HepG2 (cell line): ENCODE data around the gene TIMP3. TPM values are rescaled to one million over a fixed set of nuclear protein-coding genes. Genes with fewer than 3 reads are reported as not detected.
A peak's percentile ranks its signal among the peaks of the same experiment; 100 is the strongest.

Source experiments
- ATRX ChIP-seq: sonication (generic); formaldehyde crosslinking; IDR thresholded peaks from 2 replicates; pipeline ENCODE4 v1.4.0; 2020; ENCODE audit warnings: missing genetic modification reagents, borderline replicate concordance
- CBX5 ChIP-seq: sonication (generic); formaldehyde crosslinking; IDR thresholded peaks from 2 replicates; pipeline ENCODE4 v1.4.0; 2020; ENCODE audit warnings: missing genetic modification reagents, borderline replicate concordance
- CEBPG ChIP-seq: IDR thresholded peaks from 2 replicates; pipeline ENCODE4 v1.6.1; 2016
- CTCF ChIP-seq: sonication (generic); formaldehyde crosslinking; IDR thresholded peaks from 2 replicates; pipeline ENCODE4 v1.5.0; 2020; ENCODE audit warnings: mild to moderate bottlenecking, missing genetic modification reagents, moderate library complexity
- DNMT3B ChIP-seq: conservative IDR thresholded peaks from 2 replicates; pipeline ENCODE4 v1.6.1; 2016; ENCODE audit warnings: missing biosample characterization, control low read depth
- HOXA5 ChIP-seq: sonication (generic); formaldehyde crosslinking; IDR thresholded peaks from 2 replicates; pipeline ENCODE4 v1.4.0; 2020; ENCODE audit warnings: missing genetic modification reagents
- KDM6A ChIP-seq: IDR thresholded peaks from 2 replicates; pipeline ENCODE4 v1.6.1; 2016; ENCODE audit warnings: low read depth
- LCORL ChIP-seq, 2 experiments: fragments of 450-650 bp in 1 of 2; sonication (generic) in 1 of 2; formaldehyde crosslinking in 1 of 2; IDR thresholded peaks; 2 replicates each; pipeline versions ENCODE4 v1.5.0 to v1.6.1; 2017 to 2020; ENCODE audit warnings: antibody characterized with exemption in 1 of 2, missing genetic modification reagents in 1 of 2
- MED8 ChIP-seq: sonication (generic); formaldehyde crosslinking; IDR thresholded peaks from 2 replicates; pipeline ENCODE4 v1.8.1; 2023; ENCODE audit warnings: mild to moderate bottlenecking, missing genetic modification reagents; ENCODE audit not compliant: insufficient replicate concordance
- MXD1 ChIP-seq: sonication (generic); formaldehyde crosslinking; IDR thresholded peaks from 2 replicates; pipeline ENCODE4 v1.4.0; 2020; ENCODE audit warnings: mild to moderate bottlenecking, missing genetic modification reagents
- NCOA1 ChIP-seq: sonication (generic); formaldehyde crosslinking; IDR thresholded peaks from 2 replicates; pipeline ENCODE4 v1.9.0; 2021; ENCODE audit warnings: missing genetic modification reagents
- RAD21 ChIP-seq: fragments of 450-650 bp; formaldehyde crosslinking; IDR thresholded peaks from 2 replicates; pipeline ENCODE4 v1.5.0; 2020; ENCODE audit warnings: mild to moderate bottlenecking
- RFX3 ChIP-seq: IDR thresholded peaks from 2 replicates; pipeline ENCODE4 v1.6.1; 2016; ENCODE audit warnings: missing biosample characterization, missing genetic modification reagents
- SMARCE1 ChIP-seq: fragments of 450-650 bp; IDR thresholded peaks from 2 replicates; pipeline ENCODE4 v1.6.1; 2017; ENCODE audit warnings: borderline replicate concordance
- STAT6 ChIP-seq: sonication (generic); formaldehyde crosslinking; IDR thresholded peaks from 2 replicates; pipeline ENCODE4 v1.4.0; 2020; ENCODE audit warnings: missing genetic modification reagents, mild to moderate bottlenecking, borderline replicate concordance
- TEAD3 ChIP-seq: optimal IDR thresholded peaks from 2 replicates; pipeline ENCODE3; 2016; ENCODE audit warnings: borderline replicate concordance
- TGIF2 ChIP-seq: IDR thresholded peaks from 2 replicates; pipeline ENCODE4 v1.6.1; 2016; ENCODE audit warnings: control low read depth, missing compliant biosample characterization
- TOE1 ChIP-seq: sonication (generic); formaldehyde crosslinking; IDR thresholded peaks from 2 replicates; pipeline ENCODE4 v1.4.0; 2020; ENCODE audit warnings: mild to moderate bottlenecking, missing genetic modification reagents
- ZBTB7B ChIP-seq: sonication (generic); formaldehyde crosslinking; IDR thresholded peaks from 2 replicates; pipeline ENCODE4 v1.4.0; 2020; ENCODE audit warnings: missing genetic modification reagents
- ZNF136 ChIP-seq: sonication (generic); formaldehyde crosslinking; IDR thresholded peaks from 2 replicates; pipeline ENCODE4 v1.8.1; 2022; ENCODE audit warnings: low read depth, mild to moderate bottlenecking, moderate library complexity, missing genetic modification reagents
- ZNF441 ChIP-seq: sonication (generic); formaldehyde crosslinking; IDR thresholded peaks from 2 replicates; pipeline ENCODE4 v1.7.0; 2021; ENCODE audit warnings: missing genetic modification reagents, borderline replicate concordance
- ZNF484 ChIP-seq: sonication (generic); formaldehyde crosslinking; IDR thresholded peaks from 2 replicates; pipeline ENCODE4 v1.5.1; 2020; ENCODE audit warnings: mild to moderate bottlenecking, low read depth, missing genetic modification reagents, borderline replicate concordance
- ZNF616 ChIP-seq: sonication (generic); formaldehyde crosslinking; IDR thresholded peaks from 2 replicates; pipeline ENCODE4 v1.5.0; 2020; ENCODE audit warnings: low read depth, mild to moderate bottlenecking, missing genetic modification reagents
- ZNF773 ChIP-seq: sonication (generic); formaldehyde crosslinking; IDR thresholded peaks from 2 replicates; pipeline ENCODE4 v1.4.0; 2020; ENCODE audit warnings: missing genetic modification reagents, borderline replicate concordance
- ZNF782 ChIP-seq: sonication (generic); formaldehyde crosslinking; IDR thresholded peaks from 2 replicates; pipeline ENCODE4 v1.4.0; 2020; ENCODE audit warnings: missing genetic modification reagents, mild to moderate bottlenecking, borderline replicate concordance
- ZSCAN25 ChIP-seq: sonication (generic); formaldehyde crosslinking; IDR thresholded peaks from 2 replicates; pipeline ENCODE4 v1.8.0; 2022; ENCODE audit warnings: mild to moderate bottlenecking, missing genetic modification reagents
- ZSCAN9 ChIP-seq: IDR thresholded peaks from 2 replicates; pipeline ENCODE4 v1.6.1; 2016; ENCODE audit warnings: borderline replicate concordance
- polyA plus RNA-seq, 8 experiments: library from polyadenylated mRNA; depleted of rRNA in 3 of 8; stranded (reverse) in 7 of 8; unstranded in 1 of 8; fragments of >200 nt; fragmentation: Illumina TruSeq in 4 of 8; extraction: Trizol in 4 of 8; gene quantifications; 2 replicates each; pipeline versions ENCODE4 v1.2.1 to v1.2.3, GENCODE V29; 2011 to 2016; ENCODE audit warnings: low read depth in 4 of 8, missing spikeins in 1 of 8, mixed read lengths in 1 of 8; ENCODE audit not compliant: insufficient read depth in 1 of 8
- total RNA-seq, 5 experiments: library from RNA; depleted of rRNA; stranded (reverse); fragments of >200 nt; fragmentation: Illumina TruSeq; extraction: Trizol; gene quantifications; 2 replicates each; pipeline ENCODE4 v1.2.3, GENCODE V29; 2016; ENCODE audit warnings: low read depth in 1 of 5

TIMP3 gene
- total and polyA plus RNA-seq, 2 of the 13 experiments (the other 11 are each of a cell fraction or from before 2014, with no cell fraction given) = 57.3 to 86.6 TPM

- TF ChIP-seq ZBTB7B (CRISPR knock-in tag) (0 out of 2 replicates have a peak, but pooled peaks have one; percentile 32), KDM6A (CRISPR knock-in tag) (peak; percentile 57; the same call in 1 of the 2 replicates), RAD21 (CRISPR knock-in tag) (no peak), MED8 (CRISPR knock-in tag) (peak; percentile 59), ZNF136 (CRISPR knock-in tag) (0 out of 2 replicates have a peak, but pooled peaks have one; percentile 72), LCORL (IDR thresholded peaks at IDR 0.05) (no peak), LCORL (CRISPR knock-in tag; IDR thresholded peaks at IDR 0.05) (peak; percentile 54; the same call in 1 of the 2 replicates), ZSCAN25 (CRISPR knock-in tag) (peak; percentile 50; the same call in 1 of the 2 replicates), RFX3 (CRISPR knock-in tag) (no peak), ATRX (no peak), ZNF782 (no peak), CEBPG (CRISPR knock-in tag) (peak; percentile 87), DNMT3B (CRISPR knock-in tag) (no peak), CTCF (CRISPR knock-in tag) (0 out of 2 replicates have a peak, but pooled peaks have one; percentile 0), ZNF773 (no peak), ZNF616 (CRISPR knock-in tag) (no peak), NCOA1 (0 out of 2 replicates have a peak, but pooled peaks have one; percentile 60), TGIF2 (CRISPR knock-in tag) (no peak), ZSCAN9 (CRISPR knock-in tag) (no peak), ZNF484 (no peak), SMARCE1 (no peak), STAT6 (no peak), CBX5 (CRISPR knock-in tag) (0 out of 2 replicates have a peak, but pooled peaks have one; percentile 16), HOXA5 (CRISPR knock-in tag) (peak; percentile 47; the same call in 1 of the 2 replicates), TOE1 (CRISPR knock-in tag) (no peak), TEAD3 (CRISPR knock-in tag) (peak; percentile 64), MXD1 (CRISPR knock-in tag) (no peak), ZNF441 (CRISPR knock-in tag) (0 out of 2 replicates have a peak, but pooled peaks have one; percentile 38)
These were observed 47.0 kb upstream of the TIMP3 start (continued) for GRCh38 chr22:32754413-32755041.
